Adrenal gland (tissue), 12 donors: ENCODE measurements around the gene KCNE1. TPM values are rescaled to one million over a fixed set of nuclear protein-coding genes. Genes with fewer than 3 reads are reported as not detected.
"Not testable (repeated sequence)": the region's sequence is repeated elsewhere in the genome, so short reads cannot be mapped to it uniquely, and the experiment has no call there.

ENCODE experiments used
- DNase-seq, 7 donors: peaks; one replicate each; pipeline ENCODE4 v3.0.0-alpha.2; 2019 to 2020
- H3K27ac ChIP-seq, 5 donors: fragments of 200-600 bp; sonication (generic) in 4 of 5; 1 replicate in 3 of 5; 2 replicates in 2 of 5; pipeline versions ENCODE4 v1.5.1 to v1.8.0; 2016 to 2020; ENCODE audit warnings: mild to moderate bottlenecking in 1 of 5
- H3K27me3 ChIP-seq: fragments of 200-600 bp; 2 replicates; pipeline ENCODE4 v1.8.0; 2021
- H3K36me3 ChIP-seq, 2 donors: fragments of 200-600 bp; replicated peaks in 1 of 2; 1 replicate in 1 of 2; 2 replicates in 1 of 2; pipeline versions ENCODE4 v1.5.1 to v1.8.0; 2018 to 2022
- H3K4me1 ChIP-seq, 2 donors: fragments of 200-600 bp; replicated peaks in 1 of 2; 1 replicate in 1 of 2; 2 replicates in 1 of 2; pipeline versions ENCODE4 v1.5.1 to v1.8.0; 2018 to 2021
- H3K4me3 ChIP-seq, 4 donors: fragments of 200-600 bp; sonication (generic) in 3 of 4; one replicate each; pipeline ENCODE4 v1.5.1; 2016 to 2018
- H3K9me3 ChIP-seq, 3 donors: fragments of 200-600 bp; sonication (generic) in 1 of 3; replicated peaks in 1 of 3; 1 replicate in 2 of 3; 2 replicates in 1 of 3; pipeline versions ENCODE4 v1.5.1 to v1.8.0; 2016 to 2021
- CTCF ChIP-seq, 6 experiments: fragments of 450-650 bp in 4 of 6; fragments of 200-600 bp in 2 of 6; sonication (generic) in 1 of 6; IDR thresholded peaks; 1 replicate in 5 of 6; 2 replicates in 1 of 6; pipeline versions ENCODE4 v1.5.1 to v1.8.0; 2016 to 2021; ENCODE audit warnings: antibody characterized with exemption in 6 of 6, mild to moderate bottlenecking in 2 of 6, moderate library complexity in 1 of 6
- POLR2A ChIP-seq, 2 donors: fragments of 450-650 bp; IDR thresholded peaks; one replicate each; pipeline ENCODE4 v1.6.1; 2017; ENCODE audit warnings: antibody characterized with exemption in 2 of 2, mild to moderate bottlenecking in 2 of 2, moderate library complexity in 1 of 2
- WGBS, 4 donors: extraction: QIAGEN DNeasy Blood & Tissue Kit in 2 of 4; methylation state at CpG; one replicate each; pipeline versions ENCODE4 v1.1.5 to v1.1.7; 2013 to 2017; 5-methylcytosine and 5-hydroxymethylcytosine counted together
- intact Hi-C, 2 donors: fragments of 100-400 bp; cut with DNase I; formaldehyde crosslinking; loops; one replicate each; pipeline versions ENCODE4 v1.14.1 to v1.15.0; 2022 to 2023
- polyA plus RNA-seq, 3 donors: library from polyadenylated mRNA; stranded (reverse); fragments of 200-250 nt in 2 of 3; fragments of 350-450 nt in 1 of 3; fragmentation: Illumina TruSeq in 1 of 3; extraction: RNeasy Lipid Tissue Mini Kit (QIAGEN cat#74804) in 1 of 3; gene quantifications; one replicate each; pipeline ENCODE4 v1.2.3, GENCODE V29; 2013 to 2014
- total RNA-seq, 9 donors: library from RNA; depleted of rRNA in 4 of 9; stranded (reverse); fragments of >200 nt in 4 of 9; fragments of 120-200 nt in 1 of 9; fragmentation: NEBNext Ultra II Directional in 1 of 9; extraction: Animal tissue kit (Norgen Biotek cat#: 25700) in 1 of 9; gene quantifications; one replicate each; pipeline versions ENCODE4 v1.1.0 to v1.2.4, GENCODE V29; 2013 to 2023
- donor health status: healthy with polysubstance abuse.
- donor health status: Bipolar disorder and iron deficiency.
- donor health status: DM: yes; HTN: yes; CAD: no.
- donor health status: DM: no; HTN: no; CAD: no.
- donor health status: DM: no; HTN: no; CAD: no.
- donor health status: DM: yes; HTN: yes; CAD: no.

KCNE1 gene
- total and polyA plus RNA-seq, 12 donors = 0.11 to 4.8 (median 1.9) TPM

GRCh38 chr21:34559089-34559631 is 47.1 kb upstream of the KCNE1 start:
- intact Hi-C loops = no loop called here
- Histone ChIP-seq H3K4me1 (no peaks in the 10 kb centered on the region), H3K9me3 (no peaks in the 10 kb centered on the region), H3K27ac (no peak overlapping the region), H3K4me3 (no peak overlapping the region), H3K36me3 (no peaks in the 10 kb centered on the region), H3K27me3 (no peaks in the 10 kb centered on the region)
- 82 to 94% (median 91%) methylated on average over 6 of the region's 6 CpGs for WGBS, 4 donors
- no peak for DNase-seq
- TF ChIP-seq POLR2A (IDR thresholded peaks at IDR 0.05) = no peak

- intact Hi-C loops = no loop called here
- H3K4me1 ChIP-seq = peaks cover 0 to 7% of the 10 kb centered on the region in 2 donors
- H3K36me3 ChIP-seq = no peaks in the 10 kb centered on the region
- H3K4me3 ChIP-seq = no peak overlapping the region
- no peak for DNase-seq
- TF ChIP-seq CTCF (IDR thresholded peaks at IDR 0.05) (no peak), POLR2A (IDR thresholded peaks at IDR 0.05) (no peak)
- no peak overlapping the region for H3K27ac ChIP-seq
- 84 to 89% (median 88%) methylated on average over 5 of the region's 5 CpGs for WGBS, 4 donors
- no peaks in the 10 kb centered on the region for H3K27me3 ChIP-seq
- H3K9me3 ChIP-seq = no peaks in the 10 kb centered on the region
Measured at GRCh38 chr21:34558166-34558565, 46.2 kb upstream of the KCNE1 start.

GRCh38 chr21:34557261-34557660 is 45.3 kb upstream of the KCNE1 start:
- no peaks in the 10 kb centered on the region for H3K36me3 ChIP-seq
- no peaks in the 10 kb centered on the region for H3K9me3 ChIP-seq
- H3K4me1 ChIP-seq = peaks cover 0 to 15% of the 10 kb centered on the region in 2 donors
- no peak overlapping the region for H3K27ac ChIP-seq
- TF ChIP-seq CTCF (IDR thresholded peaks at IDR 0.05) (no peak), POLR2A (IDR thresholded peaks at IDR 0.05) (no peak)
- no peak for DNase-seq
- no peak overlapping the region for H3K4me3 ChIP-seq
- H3K27me3 ChIP-seq = no peaks in the 10 kb centered on the region
- intact Hi-C loops = no loop called here
- WGBS, 4 donors = 79 to 88% (median 86%) methylated on average over 5 of the region's 5 CpGs

- H3K36me3 ChIP-seq, H3K9me3 ChIP-seq, H3K27ac ChIP-seq, H3K4me3 ChIP-seq, intact Hi-C loops, DNase-seq, H3K27me3 ChIP-seq: not testable (repeated sequence)
- peaks cover 0 to 16% of the 10 kb centered on the region in 2 donors for H3K4me1 ChIP-seq
- 80 to 92% (median 87%) methylated on average over 2 of the region's 2 CpGs for WGBS, 4 donors
Measured at GRCh38 chr21:34554670-34555069, 42.7 kb upstream of the KCNE1 start.

GRCh38 chr21:34554227-34554626 is 42.2 kb upstream of the KCNE1 start:
- Histone ChIP-seq H3K27me3 (no peaks in the 10 kb centered on the region), H3K36me3 (no peaks in the 10 kb centered on the region), H3K4me3 (no peak overlapping the region), H3K9me3 (no peaks in the 10 kb centered on the region), H3K27ac (no peak overlapping the region), H3K4me1 (peaks cover 0 to 16% of the 10 kb centered on the region in 2 donors)
- no peak for DNase-seq
- 93 to 96% (median 94%) methylated on average over 4 of the region's 4 CpGs for WGBS, 4 donors
- intact Hi-C loops = no loop called here
- TF ChIP-seq POLR2A (IDR thresholded peaks at IDR 0.05) (no peak), CTCF (IDR thresholded peaks at IDR 0.05) (no peak)
